ENCODE data around the gene LHFPL2.

The LHFPL2 gene

DNA sequence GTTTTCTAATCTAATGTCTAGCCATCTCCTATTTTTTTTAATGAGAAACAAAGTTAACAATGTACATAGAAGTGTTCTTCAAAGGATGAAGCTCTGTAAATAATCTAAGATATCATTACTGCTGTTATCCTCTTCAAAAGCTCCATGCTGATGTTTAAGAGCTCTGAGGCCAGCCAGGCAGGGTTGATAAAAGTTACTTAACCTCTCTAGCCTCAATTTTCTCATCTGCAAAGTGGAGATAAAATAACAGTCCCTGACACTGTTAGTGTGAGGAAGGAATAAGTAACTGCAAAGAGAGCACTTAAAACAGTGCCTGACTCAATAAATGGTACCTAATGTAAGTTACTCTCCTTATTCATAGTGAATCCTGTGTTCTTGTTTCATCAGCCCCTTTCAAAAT lies 60.1 kb downstream of the LHFPL2 start:
- Mint-ChIP-seq H3K4me3 (no peak overlapping the region), H3K36me3 (ENCODE audit: insufficient read depth) (no peaks in the 10 kb centered on the region), H3K27me3 (peaks cover 42 to 59% of the 10 kb centered on the region in 2 donors), H3K27ac (no peak overlapping the region), H3K4me1 (ENCODE audit: low read depth in 2 of 2) (no peaks in the 10 kb centered on the region), H3K9me3 (no peaks in the 10 kb centered on the region)
- DNase-seq (no peak), ATAC-seq (replicated peaks) (no peak)

DNA sequence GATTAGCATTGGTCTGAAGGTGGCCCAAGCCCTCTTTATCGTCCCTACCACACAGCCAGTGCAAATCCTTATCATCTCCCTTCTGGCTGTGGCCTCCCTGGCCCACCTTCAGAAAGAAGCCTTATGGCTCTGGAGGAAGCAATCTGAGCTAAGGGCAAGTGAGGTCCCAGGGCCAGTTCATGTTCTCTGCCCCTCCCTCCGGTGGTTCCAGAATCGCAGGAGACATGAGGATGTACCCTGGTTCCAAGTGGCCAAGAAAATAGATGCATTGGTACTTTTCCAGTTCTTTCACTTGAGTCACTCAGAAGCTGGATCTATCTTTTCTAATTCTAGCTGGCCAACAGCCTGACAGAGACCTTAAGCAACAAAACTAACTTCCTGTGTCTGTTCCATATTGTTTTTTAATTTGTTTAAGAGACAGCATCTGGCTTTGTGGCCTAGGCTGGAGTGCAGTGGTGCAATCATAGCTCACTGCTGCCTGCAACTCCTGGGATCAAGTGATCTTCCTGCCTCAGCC lies 60.7 kb downstream of the LHFPL2 start:
- ATAC-seq (replicated peaks): no peak
- Mint-ChIP-seq H3K4me1 (ENCODE audit: low read depth in 2 of 2) (no peaks in the 10 kb centered on the region), H3K4me3 (no peak overlapping the region), H3K27ac (no peak overlapping the region), H3K9me3 (no peaks in the 10 kb centered on the region), H3K27me3 (peaks cover 35 to 52% of the 10 kb centered on the region in 2 donors), H3K36me3 (ENCODE audit: insufficient read depth) (no peaks in the 10 kb centered on the region)
- no peak for DNase-seq

DNA sequence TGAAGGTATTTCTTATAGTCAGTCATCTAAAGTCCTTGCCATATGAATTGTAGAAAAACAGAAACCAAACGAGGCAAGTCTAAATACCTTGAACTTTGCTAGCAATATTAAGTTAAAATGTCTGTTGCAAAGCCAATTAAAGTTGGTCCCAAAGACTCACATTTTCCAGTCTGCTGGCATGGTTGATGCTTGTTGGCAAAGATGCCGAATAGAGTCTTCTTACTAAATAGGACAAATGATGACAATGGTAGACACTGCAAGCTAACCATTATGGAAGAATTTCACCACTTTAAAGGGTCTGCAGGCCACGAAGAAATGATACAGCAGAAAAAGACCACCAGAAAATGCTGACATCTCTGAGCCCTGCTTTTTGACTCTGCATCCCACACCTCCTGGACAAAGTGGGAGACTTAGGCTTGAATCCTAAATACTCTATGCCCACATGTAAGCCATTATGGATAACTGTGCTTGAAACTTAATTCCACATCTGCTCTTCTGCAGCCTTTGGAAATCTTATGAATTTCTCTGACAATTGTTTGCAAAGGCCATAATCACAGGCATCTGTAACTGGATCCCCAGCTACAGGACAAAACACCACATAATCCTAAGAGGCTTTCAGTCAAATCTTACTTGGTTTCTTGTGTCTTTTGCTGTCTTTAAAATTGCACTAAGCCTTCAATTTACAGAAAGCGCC lies 61.3 kb downstream of the LHFPL2 start:
- no peak for DNase-seq
- peaks cover 30 to 46% of the 10 kb centered on the region in 2 donors for H3K27me3 Mint-ChIP-seq
- H3K4me3 Mint-ChIP-seq: no peak overlapping the region
- H3K36me3 Mint-ChIP-seq (ENCODE audit: insufficient read depth): no peaks in the 10 kb centered on the region
- no peak overlapping the region for H3K27ac Mint-ChIP-seq
- no peak for ATAC-seq (replicated peaks)
- H3K4me1 Mint-ChIP-seq (ENCODE audit: low read depth in 2 of 2): no peaks in the 10 kb centered on the region
- H3K9me3 Mint-ChIP-seq: no peaks in the 10 kb centered on the region

DNA sequence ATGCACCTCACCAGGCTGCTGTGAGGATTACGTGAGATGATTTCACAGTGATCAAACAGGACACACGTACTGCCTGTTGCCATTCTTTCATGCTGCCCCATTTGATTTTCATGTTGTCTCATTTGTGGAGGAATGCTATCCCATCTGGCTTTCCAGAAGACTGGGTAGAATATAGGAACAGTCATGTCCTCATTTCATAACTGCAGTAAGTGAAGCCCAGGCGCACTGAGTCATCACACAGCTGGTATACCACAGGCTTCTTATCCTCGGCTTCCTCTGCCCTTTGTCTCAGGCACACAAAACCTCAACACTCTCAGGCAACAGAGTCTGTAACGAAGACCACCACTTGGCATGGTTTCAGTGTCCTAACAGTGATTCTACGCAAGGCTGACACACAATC lies 62.3 kb downstream of the LHFPL2 start:
- DNase-seq (no peak), ATAC-seq (replicated peaks) (no peak)
- no peaks in the 10 kb centered on the region for H3K9me3 Mint-ChIP-seq
- no peak overlapping the region for H3K27ac Mint-ChIP-seq
- peaks cover 22 to 37% of the 10 kb centered on the region in 2 donors for H3K27me3 Mint-ChIP-seq
- H3K4me3 Mint-ChIP-seq: no peak overlapping the region
- H3K4me1 Mint-ChIP-seq (ENCODE audit: low read depth in 2 of 2): no peaks in the 10 kb centered on the region
- no peaks in the 10 kb centered on the region for H3K36me3 Mint-ChIP-seq (ENCODE audit: insufficient read depth)

DNA sequence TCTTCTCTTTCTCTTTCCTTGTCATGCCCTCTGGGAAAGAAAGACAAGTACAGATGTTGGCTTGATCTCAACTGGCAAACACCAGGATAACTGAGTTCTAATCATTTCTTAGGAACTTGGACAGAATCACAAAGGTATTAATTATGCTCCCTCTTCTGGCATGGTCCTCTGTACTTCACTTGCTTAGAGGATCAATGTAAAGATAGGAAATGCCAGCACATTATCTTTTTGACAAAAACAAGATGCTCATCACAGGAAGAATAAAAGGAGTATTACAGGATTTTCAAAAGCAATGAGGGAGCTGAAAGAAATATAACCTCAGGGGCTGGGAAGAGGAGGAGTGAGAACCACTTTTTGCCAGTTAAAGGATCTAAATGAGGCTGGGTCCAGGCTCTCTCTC lies 70.6 kb downstream of the LHFPL2 start:
- peaks cover 0 to 2% of the 10 kb centered on the region in 2 donors for H3K27me3 Mint-ChIP-seq

DNA sequence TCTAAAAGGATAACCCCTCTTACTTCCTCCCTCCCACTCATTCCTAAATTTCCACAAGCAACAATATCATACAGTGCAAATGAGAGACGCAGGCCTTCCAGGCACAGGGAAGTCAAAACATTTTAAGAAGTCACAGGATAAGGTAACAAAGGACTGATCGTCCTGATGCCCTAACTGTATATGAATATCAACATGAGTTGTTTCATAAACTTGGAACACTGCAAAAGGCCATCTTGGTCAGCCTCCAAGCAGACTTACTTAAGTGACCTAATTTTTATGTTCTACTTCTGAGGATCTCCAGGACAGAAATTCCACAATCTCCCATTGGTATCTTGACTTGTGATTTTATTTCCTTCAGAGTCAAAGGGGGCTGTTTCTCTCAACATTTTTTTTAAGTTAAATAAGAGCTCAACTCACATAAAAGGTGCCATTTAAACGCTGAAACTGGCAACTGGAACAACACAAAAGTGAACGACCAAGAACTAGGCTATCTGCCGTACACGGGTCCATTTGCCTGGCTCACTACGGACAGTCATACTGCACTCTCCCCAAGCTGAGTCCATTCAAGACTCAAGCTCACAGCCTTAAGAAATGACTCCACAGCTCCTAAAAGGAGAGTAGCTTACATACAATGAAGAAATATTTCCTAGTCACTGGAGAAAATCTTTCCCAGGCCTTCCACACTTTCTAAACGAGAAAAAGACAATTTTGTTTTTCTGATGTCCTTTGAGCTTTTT lies 71.3 kb downstream of the LHFPL2 start:
- DNase-seq: no peak
- Mint-ChIP-seq H3K36me3 (ENCODE audit: insufficient read depth) (no peaks in the 10 kb centered on the region), H3K4me3 (no peak overlapping the region), H3K27me3 (peaks cover 0 to 7% of the 10 kb centered on the region in 2 donors), H3K9me3 (peaks cover 0 to 2% of the 10 kb centered on the region in 2 donors), H3K27ac (no peak overlapping the region), H3K4me1 (ENCODE audit: low read depth in 2 of 2) (no peaks in the 10 kb centered on the region)
- no peak for ATAC-seq (replicated peaks)

More for the DNA sequence above, 70.6 kb downstream of the LHFPL2 start:
- peaks cover 0 to 2% of the 10 kb centered on the region in 2 donors for H3K9me3 Mint-ChIP-seq
- DNase-seq (no peak), ATAC-seq (replicated peaks) (no peak)
- H3K4me1 Mint-ChIP-seq (ENCODE audit: low read depth in 2 of 2): no peaks in the 10 kb centered on the region
- no peaks in the 10 kb centered on the region for H3K36me3 Mint-ChIP-seq (ENCODE audit: insufficient read depth)
- H3K27ac Mint-ChIP-seq: no peak overlapping the region
- H3K4me3 Mint-ChIP-seq: no peak overlapping the region

DNA sequence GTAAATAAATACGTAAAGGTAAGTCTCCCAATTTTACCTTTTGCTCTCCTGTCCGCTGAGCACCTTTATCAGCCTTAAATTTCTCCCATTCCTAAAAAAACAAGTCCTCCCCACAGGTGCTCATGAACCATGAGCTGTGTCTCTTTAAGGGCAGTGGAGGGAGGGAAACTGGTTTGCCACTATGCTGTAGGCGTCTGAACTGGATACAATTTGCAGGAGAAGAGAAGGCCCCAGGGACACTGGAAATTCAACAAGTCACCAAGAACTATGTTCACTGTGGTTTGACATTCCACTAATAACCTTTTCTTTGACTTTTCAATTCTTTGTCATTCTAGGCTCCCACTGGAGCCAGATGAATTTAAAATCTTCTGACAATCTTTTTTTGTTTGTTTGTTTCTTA lies 72.2 kb downstream of the LHFPL2 start:
- ATAC-seq (replicated peaks) (no peak), DNase-seq (no peak)
- H3K27me3 Mint-ChIP-seq: peaks cover 8 to 15% of the 10 kb centered on the region in 2 donors
- H3K9me3 Mint-ChIP-seq: peaks cover 0 to 2% of the 10 kb centered on the region in 2 donors
- peaks cover 2% of the 10 kb centered on the region for H3K36me3 Mint-ChIP-seq (ENCODE audit: insufficient read depth)
- H3K4me1 Mint-ChIP-seq (ENCODE audit: low read depth in 2 of 2): no peaks in the 10 kb centered on the region
- no peak overlapping the region for H3K4me3 Mint-ChIP-seq
- no peak overlapping the region for H3K27ac Mint-ChIP-seq

DNA sequence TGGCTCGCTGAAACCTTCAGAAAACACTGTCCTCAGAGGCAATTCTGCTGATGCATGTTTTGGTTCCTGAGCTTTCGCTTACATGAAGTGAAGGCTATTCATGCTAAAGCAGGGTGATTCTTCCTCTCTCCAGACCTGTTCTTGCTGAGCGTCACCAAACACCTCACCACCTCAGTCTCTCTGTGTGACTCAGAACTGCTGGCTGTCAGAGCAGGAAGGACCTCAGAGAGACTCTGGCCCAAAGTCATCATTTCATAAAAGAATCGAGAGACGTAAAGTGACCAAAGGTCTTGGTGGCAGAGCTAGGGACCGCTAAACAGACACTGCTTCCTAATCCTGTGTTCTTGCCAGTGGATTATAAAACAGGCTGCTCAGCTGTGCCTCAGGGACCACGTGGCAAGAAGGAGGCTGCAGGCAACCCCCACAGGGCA lies 73.8 kb downstream of the LHFPL2 start:
- H3K27ac Mint-ChIP-seq: no peak overlapping the region

DNA sequence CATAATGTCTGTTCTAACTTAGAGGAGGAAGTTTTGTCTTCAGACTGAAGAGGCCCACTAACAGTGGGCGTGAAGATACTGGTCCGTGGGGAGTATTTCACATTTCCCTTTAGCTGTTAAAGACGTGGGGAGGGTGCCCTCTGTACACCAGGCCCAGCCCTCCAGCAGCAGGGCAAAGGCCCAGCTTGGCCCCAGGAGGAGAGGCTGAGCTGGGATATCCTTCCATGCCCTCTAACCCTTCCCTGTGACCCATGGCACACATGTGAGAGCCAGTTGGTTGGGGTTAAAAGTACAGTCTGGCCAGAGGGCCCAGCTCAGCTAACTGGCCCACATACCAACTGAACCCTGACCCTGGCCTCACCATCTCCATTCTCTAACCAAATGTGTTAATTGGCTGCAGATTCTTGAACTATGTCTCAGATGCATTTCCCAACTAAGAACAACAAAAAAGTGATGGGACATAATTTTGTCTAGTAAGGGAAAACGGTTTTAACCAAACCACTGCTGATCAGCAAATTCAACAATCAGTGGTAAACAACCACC lies 74.4 kb downstream of the LHFPL2 start:
- DNase-seq (no peak), ATAC-seq (replicated peaks) (no peak)
- H3K4me3 Mint-ChIP-seq: no peak overlapping the region
- peaks cover 2% of the 10 kb centered on the region for H3K36me3 Mint-ChIP-seq (ENCODE audit: insufficient read depth)
- no peaks in the 10 kb centered on the region for H3K4me1 Mint-ChIP-seq (ENCODE audit: low read depth in 2 of 2)
- no peaks in the 10 kb centered on the region for H3K9me3 Mint-ChIP-seq
- H3K27me3 Mint-ChIP-seq: peaks cover 22 to 24% of the 10 kb centered on the region in 2 donors
- no peak overlapping the region for H3K27ac Mint-ChIP-seq

More for the DNA sequence above, 73.8 kb downstream of the LHFPL2 start:
- no peaks in the 10 kb centered on the region for H3K9me3 Mint-ChIP-seq
- H3K36me3 Mint-ChIP-seq (ENCODE audit: insufficient read depth): peaks cover 2% of the 10 kb centered on the region
- H3K4me3 Mint-ChIP-seq: no peak overlapping the region
- DNase-seq (no peak), ATAC-seq (replicated peaks) (no peak)
- H3K4me1 Mint-ChIP-seq (ENCODE audit: low read depth in 2 of 2): no peaks in the 10 kb centered on the region
- H3K27me3 Mint-ChIP-seq: peaks cover 22 to 24% of the 10 kb centered on the region in 2 donors

DNA sequence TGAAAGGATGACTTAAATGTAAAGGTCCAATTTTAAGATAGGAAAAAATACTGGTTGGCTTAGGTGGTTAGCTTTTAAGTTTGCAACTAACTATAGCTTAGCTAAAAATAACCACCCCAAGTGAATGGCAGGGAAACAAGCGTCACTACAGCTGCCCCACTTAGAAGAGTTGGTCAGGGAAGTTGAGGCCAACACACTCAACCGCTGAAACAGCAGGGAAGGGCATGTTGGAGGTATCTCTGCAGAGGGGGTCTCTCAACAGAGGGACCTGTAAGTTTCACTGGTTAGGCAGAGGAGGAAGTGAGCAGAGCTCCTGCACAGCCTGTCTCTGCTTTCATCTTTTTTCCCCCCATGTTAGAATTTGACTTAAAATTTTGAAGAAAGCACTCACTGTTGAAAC lies 75.3 kb downstream of the LHFPL2 start:
- H3K9me3 Mint-ChIP-seq: no peaks in the 10 kb centered on the region
- DNase-seq (no peak), ATAC-seq (replicated peaks) (no peak)
- H3K4me3 Mint-ChIP-seq: no peak overlapping the region
- H3K36me3 Mint-ChIP-seq (ENCODE audit: insufficient read depth): peaks cover 2% of the 10 kb centered on the region
- H3K4me1 Mint-ChIP-seq (ENCODE audit: low read depth in 2 of 2): no peaks in the 10 kb centered on the region
- H3K27me3 Mint-ChIP-seq: peaks cover 24 to 29% of the 10 kb centered on the region in 2 donors
- H3K27ac Mint-ChIP-seq: no peak overlapping the region

DNA sequence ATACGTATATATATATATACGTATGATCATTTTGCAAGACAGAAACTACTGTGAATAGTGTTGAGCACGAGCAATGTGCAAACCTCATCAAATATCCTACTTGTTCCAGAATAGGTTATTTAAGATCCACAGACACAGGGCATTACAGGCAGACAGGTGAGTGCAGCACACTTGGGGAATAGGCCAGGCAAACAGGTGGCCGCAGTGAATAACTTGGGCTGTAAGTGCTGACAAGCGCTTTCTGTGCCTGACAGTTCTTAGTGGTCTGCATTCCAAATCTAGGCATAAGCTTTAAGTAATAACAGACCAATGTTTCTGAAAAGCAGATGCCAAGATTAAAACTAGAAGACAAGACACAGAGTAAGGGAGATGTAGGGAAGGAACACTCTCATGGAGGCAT lies 77.9 kb downstream of the LHFPL2 start:
- ATAC-seq (replicated peaks): no peak
- Mint-ChIP-seq H3K36me3 (ENCODE audit: insufficient read depth) (peaks cover 2% of the 10 kb centered on the region), H3K27ac (no peak overlapping the region), H3K4me1 (ENCODE audit: low read depth in 2 of 2) (no peaks in the 10 kb centered on the region), H3K4me3 (no peak overlapping the region), H3K27me3 (peaks cover 24 to 34% of the 10 kb centered on the region in 2 donors), H3K9me3 (peaks cover 0 to under 1% of the 10 kb centered on the region in 2 donors)
- no peak for DNase-seq

DNA sequence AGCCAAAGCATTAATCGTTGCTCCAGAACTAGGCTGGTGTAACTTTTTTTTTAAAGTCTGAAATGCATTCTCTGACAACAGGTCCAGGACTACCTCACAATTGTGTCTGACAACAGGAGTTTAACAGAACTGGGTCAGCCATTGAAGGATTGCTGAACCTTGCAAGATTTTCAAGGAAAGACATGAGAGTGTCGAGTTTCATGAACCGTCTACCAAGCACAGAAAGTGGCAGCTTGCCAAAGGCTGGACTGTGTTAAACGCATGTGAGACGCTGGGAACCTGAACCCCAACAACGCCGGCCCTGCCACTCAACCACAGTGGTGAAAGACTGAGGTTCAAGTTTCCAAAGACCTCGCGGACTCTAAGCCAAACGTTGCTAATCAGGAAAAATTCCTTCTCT lies 79.1 kb downstream of the LHFPL2 start:
- no peak for DNase-seq
- Mint-ChIP-seq H3K27me3 (peaks cover 34 to 37% of the 10 kb centered on the region in 2 donors), H3K36me3 (ENCODE audit: insufficient read depth) (peaks cover 2% of the 10 kb centered on the region), H3K4me1 (ENCODE audit: low read depth in 2 of 2) (no peaks in the 10 kb centered on the region), H3K9me3 (peaks cover 0 to 1% of the 10 kb centered on the region in 2 donors), H3K27ac (no peak overlapping the region), H3K4me3 (no peak overlapping the region)
- ATAC-seq (replicated peaks): no peak

DNA sequence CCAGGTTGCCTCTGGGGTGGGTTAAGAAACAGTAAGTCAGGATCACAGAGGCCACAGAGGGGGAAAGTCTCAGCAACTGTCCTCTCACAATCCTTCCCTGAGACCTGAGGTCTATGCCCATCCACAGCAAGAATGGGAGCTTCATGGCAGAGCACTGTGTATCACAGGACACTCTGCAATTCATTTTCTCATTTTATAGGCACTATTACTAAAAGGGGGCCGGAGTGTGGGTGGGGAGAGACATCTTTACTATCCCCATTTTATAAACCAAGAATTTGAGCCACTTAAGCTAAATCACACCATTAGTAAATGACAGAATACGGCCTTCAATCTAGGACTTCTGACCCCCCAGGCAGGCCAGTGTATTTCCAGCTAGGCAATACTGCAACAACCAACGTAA lies 79.9 kb downstream of the LHFPL2 start:
- H3K27ac Mint-ChIP-seq: no peak overlapping the region
- no peak for ATAC-seq (replicated peaks)
- H3K27me3 Mint-ChIP-seq: peaks cover 34 to 37% of the 10 kb centered on the region in 2 donors
- no peak for DNase-seq
- no peak overlapping the region for H3K4me3 Mint-ChIP-seq
- H3K36me3 Mint-ChIP-seq (ENCODE audit: insufficient read depth): peaks cover 2% of the 10 kb centered on the region
- peaks cover 0 to 1% of the 10 kb centered on the region in 2 donors for H3K9me3 Mint-ChIP-seq
- no peaks in the 10 kb centered on the region for H3K4me1 Mint-ChIP-seq (ENCODE audit: low read depth in 2 of 2)
